H7 (cell line): ENCODE results near the gene HIVEP3. TPM values are rescaled to one million over a fixed set of nuclear protein-coding genes. Genes with fewer than 3 reads are reported as not detected.

ENCODE experiments used
- DNase-seq: peaks from one replicate; pipeline ENCODE4 v3.0.0; 2012
- H3K27me3 ChIP-seq: 2 replicates; pipeline ENCODE4 v1.6.0; 2011; ENCODE audit warnings: mild to moderate bottlenecking, low read length; ENCODE audit not compliant: control insufficient read depth, insufficient read depth
- H3K36me3 ChIP-seq: replicated peaks from 2 replicates; pipeline ENCODE4 v1.5.1; 2011; ENCODE audit warnings: low read length; ENCODE audit not compliant: control insufficient read depth, insufficient read depth
- H3K4me3 ChIP-seq: 2 replicates; pipeline ENCODE4 v1.5.1; 2011; ENCODE audit warnings: low read depth, mild to moderate bottlenecking, control low read depth, low read length, moderate library complexity; ENCODE audit not compliant: insufficient read depth
- total RNA-seq: library from RNA; depleted of rRNA; stranded (reverse); fragments of >200 nt; shearing (Covaris generic); gene quantifications from 2 replicates; pipeline ENCODE4 v1.2.3, GENCODE V29; 2014

HIVEP3 gene
- total RNA-seq, 1 experiment from 2014 or later: 1.8 TPM

GRCh38 chr1:41607808-41608207 lies 310.9 kb downstream of the HIVEP3 start:
- H3K27me3 ChIP-seq: no peaks in the 10 kb centered on the region
- no peak overlapping the region for H3K4me3 ChIP-seq
- DNase-seq: no peak
- no peaks in the 10 kb centered on the region for H3K36me3 ChIP-seq

GRCh38 chr1:41599912-41600311 lies 318.8 kb downstream of the HIVEP3 start:
- no peak for DNase-seq
- Histone ChIP-seq H3K4me3 (no peak overlapping the region), H3K36me3 (no peaks in the 10 kb centered on the region), H3K27me3 (no peaks in the 10 kb centered on the region)

- no peak for DNase-seq
- Histone ChIP-seq H3K36me3 (no peaks in the 10 kb centered on the region), H3K4me3 (no peak overlapping the region), H3K27me3 (no peaks in the 10 kb centered on the region)
Measured at GRCh38 chr1:41598325-41598724, 320.4 kb downstream of the HIVEP3 start.

- DNase-seq: no peak
- H3K36me3 ChIP-seq: no peaks in the 10 kb centered on the region
- no peak overlapping the region for H3K4me3 ChIP-seq
- H3K27me3 ChIP-seq: no peaks in the 10 kb centered on the region
Measured at GRCh38 chr1:41592451-41593125, 326.1 kb downstream of the HIVEP3 start.

- no peak for DNase-seq
- H3K4me3 ChIP-seq: no peak overlapping the region
Measured at GRCh38 chr1:41591891-41592290, 326.8 kb downstream of the HIVEP3 start.

GRCh38 chr1:41590331-41590730 lies 328.4 kb downstream of the HIVEP3 start:
- H3K4me3 ChIP-seq: no peak overlapping the region
- no peaks in the 10 kb centered on the region for H3K27me3 ChIP-seq
- H3K36me3 ChIP-seq: no peaks in the 10 kb centered on the region
- DNase-seq: no peak

More at GRCh38 chr1:41591891-41592290, 326.8 kb downstream of the HIVEP3 start:
- H3K27me3 ChIP-seq: no peaks in the 10 kb centered on the region
- no peaks in the 10 kb centered on the region for H3K36me3 ChIP-seq

GRCh38 chr1:41589395-41589794 lies 329.3 kb downstream of the HIVEP3 start:
- Histone ChIP-seq H3K4me3 (no peak overlapping the region), H3K27me3 (no peaks in the 10 kb centered on the region), H3K36me3 (no peaks in the 10 kb centered on the region)
- no peak for DNase-seq

- no peak for DNase-seq
- no peak overlapping the region for H3K4me3 ChIP-seq
- no peaks in the 10 kb centered on the region; the same call in 1 of the 2 replicates for H3K27me3 ChIP-seq
- H3K36me3 ChIP-seq: no peaks in the 10 kb centered on the region
Measured at GRCh38 chr1:41588334-41588875, 330.3 kb downstream of the HIVEP3 start.

GRCh38 chr1:41587791-41588190 lies 330.9 kb downstream of the HIVEP3 start:
- Histone ChIP-seq H3K36me3 (no peaks in the 10 kb centered on the region), H3K4me3 (no peak overlapping the region), H3K27me3 (no peaks in the 10 kb centered on the region; the same call in 1 of the 2 replicates)
- no peak for DNase-seq

GRCh38 chr1:41586230-41586629 lies 332.5 kb downstream of the HIVEP3 start:
- Histone ChIP-seq H3K36me3 (no peaks in the 10 kb centered on the region), H3K27me3 (no peaks in the 10 kb centered on the region; the same call in 1 of the 2 replicates), H3K4me3 (no peak overlapping the region)
- DNase-seq: no peak

- Histone ChIP-seq H3K27me3 (no peaks in the 10 kb centered on the region; the same call in 1 of the 2 replicates), H3K4me3 (no peak overlapping the region), H3K36me3 (no peaks in the 10 kb centered on the region)
- peak; percentile 61 for DNase-seq
Measured at GRCh38 chr1:41583658-41584547, 334.8 kb downstream of the HIVEP3 start.

- H3K27me3 ChIP-seq: no peaks in the 10 kb centered on the region; the same call in 1 of the 2 replicates
- H3K4me3 ChIP-seq: no peak overlapping the region
- no peak for DNase-seq
- no peaks in the 10 kb centered on the region for H3K36me3 ChIP-seq
Measured at GRCh38 chr1:41582851-41583657, 335.7 kb downstream of the HIVEP3 start.

- H3K4me3 ChIP-seq: no peak overlapping the region
- H3K27me3 ChIP-seq: no peaks in the 10 kb centered on the region; the same call in 1 of the 2 replicates
- H3K36me3 ChIP-seq: no peaks in the 10 kb centered on the region
- DNase-seq: no peak
Measured at GRCh38 chr1:41582351-41582750, 336.4 kb downstream of the HIVEP3 start.

- H3K36me3 ChIP-seq: no peaks in the 10 kb centered on the region
- H3K27me3 ChIP-seq: no peaks in the 10 kb centered on the region; the same call in 1 of the 2 replicates
- H3K4me3 ChIP-seq: no peak overlapping the region
- DNase-seq: no peak
Measured at GRCh38 chr1:41582004-41582325, 336.8 kb downstream of the HIVEP3 start.
